GM12864 (cell line): ENCODE results near the gene UCN.
"Not testable (repeated sequence)": the region's sequence is repeated elsewhere in the genome, so short reads cannot be mapped to it uniquely, and the experiment has no call there.

Experiments
- DNase-seq: peaks from one replicate; pipeline ENCODE4 v3.0.0-alpha.2; 2011; ENCODE audit warnings: low read depth
- H3K4me3 ChIP-seq: 2 replicates; pipeline ENCODE4 v1.5.1; 2011; ENCODE audit warnings: mild to moderate bottlenecking, low read depth, low read length, control low read depth
- CTCF ChIP-seq: IDR thresholded peaks from 2 replicates; pipeline ENCODE4 v1.5.1; 2011; ENCODE audit warnings: low read depth, mild to moderate bottlenecking, moderate library complexity, low read length, control low read depth, inconsistent platforms; ENCODE audit errors: missing control alignments

Gene UCN

GRCh38 chr2:27282892-27283291, 25.4 kb downstream of the UCN start:
- no peak overlapping the region for H3K4me3 ChIP-seq
- TF ChIP-seq CTCF = no peak
- DNase-seq = no peak

- DNase-seq = no peak
- no peak for TF ChIP-seq CTCF
- H3K4me3 ChIP-seq = no peak within 1 kb of the TSS
Observed at GRCh38 chr2:27281855-27282559, 26.2 kb downstream of the UCN start, which contains the start of gene TRIM54. TRIM54 (plus strand) TSS chr2:27282429; CDS start chr2:27282732, 303 bp downstream.

- TF ChIP-seq CTCF = no peak
- H3K4me3 ChIP-seq = no peak overlapping the region
- DNase-seq = no peak
Observed at GRCh38 chr2:27281442-27281841, 26.8 kb downstream of the UCN start.

GRCh38 chr2:27280826-27281225, 27.4 kb downstream of the UCN start:
- H3K4me3 ChIP-seq = no peak overlapping the region
- no peak for DNase-seq
- no peak for TF ChIP-seq CTCF

- no peak for DNase-seq
Observed at GRCh38 chr2:27278010-27278409, 30.2 kb downstream of the UCN start.

GRCh38 chr2:27275211-27276150, 32.8 kb downstream of the UCN start, which contains the start of gene DNAJC5G:
DNAJC5G (plus strand) TSS chr2:27275433; CDS start chr2:27276729, 1,296 bp downstream.
- no peak for DNase-seq
- TF ChIP-seq CTCF = no peak
- H3K4me3 ChIP-seq = no peak within 1 kb of the TSS

More at GRCh38 chr2:27278010-27278409, 30.2 kb downstream of the UCN start:
- no peak for TF ChIP-seq CTCF
- H3K4me3 ChIP-seq = no peak overlapping the region

GRCh38 chr2:27272537-27273522, 35.4 kb downstream of the UCN start:
- not testable (repeated sequence) for H3K4me3 ChIP-seq, DNase-seq
